Peyer's patch (tissue), 4 donors: Measurements from ENCODE around the gene B3GALT5. TPM values are rescaled to one million over a fixed set of nuclear protein-coding genes. Genes with fewer than 3 reads are reported as not detected.

Experiments
- DNase-seq, 3 donors: peaks; one replicate each; pipeline ENCODE4 v3.0.0-alpha.2; 2017 to 2019
- H3K27ac ChIP-seq, 4 donors: fragments of 200-600 bp; sonication (generic); one replicate each; pipeline ENCODE4 v1.5.1; 2016 to 2019
- H3K27me3 ChIP-seq, 2 donors: fragments of 200-600 bp; sonication (generic); one replicate each; pipeline ENCODE4 v1.5.1; 2019
- H3K36me3 ChIP-seq, 3 donors: fragments of 200-600 bp; sonication (generic); one replicate each; pipeline ENCODE4 v1.5.1; 2016 to 2019
- H3K4me1 ChIP-seq, 4 donors: fragments of 200-600 bp; sonication (generic); one replicate each; pipeline ENCODE4 v1.5.1; 2016 to 2019
- H3K4me3 ChIP-seq, 4 donors: fragments of 200-600 bp; sonication (generic); 1 replicate in 3 of 4; 2 replicates in 1 of 4; pipeline ENCODE4 v1.5.1; 2016 to 2019; ENCODE audit warnings: mild to moderate bottlenecking in 1 of 4
- H3K9me3 ChIP-seq, 4 donors: fragments of 200-600 bp; sonication (generic); one replicate each; pipeline ENCODE4 v1.5.1; 2016 to 2019; ENCODE audit warnings: mild to moderate bottlenecking in 1 of 4
- CTCF ChIP-seq, 6 experiments: fragments of 450-650 bp in 4 of 6; fragments of 200-600 bp in 2 of 6; sonication (generic) in 1 of 6; IDR thresholded peaks; one replicate each; pipeline ENCODE4 v1.5.1; 2017 to 2019; ENCODE audit warnings: antibody characterized with exemption in 6 of 6, mild to moderate bottlenecking in 3 of 6, moderate library complexity in 1 of 6
- POLR2A ChIP-seq, 2 donors: fragments of 450-650 bp; IDR thresholded peaks; one replicate each; pipeline ENCODE4 v1.5.1; 2017; ENCODE audit warnings: antibody characterized with exemption in 2 of 2, mild to moderate bottlenecking in 2 of 2, moderate library complexity in 2 of 2
- total RNA-seq, 4 donors: library from RNA; depleted of rRNA; stranded (reverse); fragments of >200 nt; gene quantifications; one replicate each; pipeline ENCODE4 v1.1.0, GENCODE V29; 2016

Gene B3GALT5
- total RNA-seq, 4 donors from 2014 or later: 16.5 to 147 (median 125) TPM

- no peak for TF ChIP-seq POLR2A (IDR thresholded peaks at IDR 0.05)
- no peak for TF ChIP-seq CTCF (IDR thresholded peaks at IDR 0.05)
- DNase-seq: no peak
- Histone ChIP-seq H3K4me1 (peaks cover 0 to 46% (median 0%) of the 10 kb centered on the region in 4 donors), H3K4me3 (no peak overlapping the region), H3K36me3 (peaks cover 0 to 42% (median 0%) of the 10 kb centered on the region in 3 donors), H3K27me3 (no peaks in the 10 kb centered on the region), H3K27ac (peak overlapping the region in 1 of 4 donors; percentile 72), H3K9me3 (no peaks in the 10 kb centered on the region)
Observed at GRCh38 chr21:39659070-39659815, 46.5 kb downstream of the B3GALT5 start.

GRCh38 chr21:39660191-39660980 lies 47.6 kb downstream of the B3GALT5 start:
- Histone ChIP-seq H3K4me3 (no peak overlapping the region), H3K4me1 (peaks cover 0 to 38% (median 0%) of the 10 kb centered on the region in 4 donors), H3K9me3 (no peaks in the 10 kb centered on the region)

GRCh38 chr21:39661121-39661520 lies 48.4 kb downstream of the B3GALT5 start:
- DNase-seq: no peak
- H3K36me3 ChIP-seq: peaks cover 0 to 41% (median 0%) of the 10 kb centered on the region in 3 donors
- H3K27ac ChIP-seq: peak overlapping the region in 1 of 4 donors; percentile 72
- TF ChIP-seq POLR2A (IDR thresholded peaks at IDR 0.05): no peak
- TF ChIP-seq CTCF (IDR thresholded peaks at IDR 0.05): no peak
- no peak overlapping the region for H3K4me3 ChIP-seq
- peaks cover 0 to 30% (median 0%) of the 10 kb centered on the region in 4 donors for H3K4me1 ChIP-seq
- H3K27me3 ChIP-seq: no peaks in the 10 kb centered on the region
- no peaks in the 10 kb centered on the region for H3K9me3 ChIP-seq

More at GRCh38 chr21:39660191-39660980, 47.6 kb downstream of the B3GALT5 start:
- Histone ChIP-seq H3K36me3 (peaks cover 0 to 41% (median 0%) of the 10 kb centered on the region in 3 donors), H3K27me3 (no peaks in the 10 kb centered on the region), H3K27ac (peak overlapping the region in 2 of 4 donors; percentile 5 to 72)
- no peak for TF ChIP-seq CTCF (IDR thresholded peaks at IDR 0.05)
- no peak for TF ChIP-seq POLR2A (IDR thresholded peaks at IDR 0.05)
- DNase-seq: peak in 1 of 3 donors; percentile 57

GRCh38 chr21:39661740-39662139 lies 49.0 kb downstream of the B3GALT5 start:
- peaks cover 0 to 41% (median 0%) of the 10 kb centered on the region in 3 donors for H3K36me3 ChIP-seq
- H3K4me1 ChIP-seq: peaks cover 0 to 24% (median 0%) of the 10 kb centered on the region in 4 donors
- TF ChIP-seq POLR2A (IDR thresholded peaks at IDR 0.05) (no peak), CTCF (IDR thresholded peaks at IDR 0.05) (no peak)
- H3K4me3 ChIP-seq: no peak overlapping the region
- no peak for DNase-seq
- no peaks in the 10 kb centered on the region for H3K9me3 ChIP-seq
- H3K27ac ChIP-seq: no peak overlapping the region
- no peaks in the 10 kb centered on the region for H3K27me3 ChIP-seq

- Histone ChIP-seq H3K4me1 (peaks cover 0 to 23% (median 0%) of the 10 kb centered on the region in 4 donors), H3K9me3 (no peaks in the 10 kb centered on the region), H3K27ac (no peak overlapping the region), H3K36me3 (peaks cover 0 to 41% (median 0%) of the 10 kb centered on the region in 3 donors), H3K27me3 (no peaks in the 10 kb centered on the region), H3K4me3 (no peak overlapping the region)
- TF ChIP-seq POLR2A (IDR thresholded peaks at IDR 0.05) (no peak), CTCF (IDR thresholded peaks at IDR 0.05) (no peak)
- no peak for DNase-seq
Observed at GRCh38 chr21:39662411-39662953, 49.7 kb downstream of the B3GALT5 start.
